NT2/D1 (cell line): Measurements from ENCODE around the gene ZNF618.

ENCODE experiments used
- SUZ12 ChIP-seq: IDR thresholded peaks from 2 replicates; pipeline ENCODE4 v1.6.1; 2011; ENCODE audit not compliant: insufficient read length, insufficient read depth; ENCODE audit errors: extremely low read depth
- YY1 ChIP-seq: IDR thresholded peaks from 2 replicates; pipeline ENCODE4 v1.6.1; 2011; ENCODE audit not compliant: insufficient read length, insufficient read depth
- ZNF274 ChIP-seq: IDR thresholded peaks from 2 replicates; pipeline ENCODE4 v1.6.1; 2011; ENCODE audit warnings: mild to moderate bottlenecking, low read depth, low read length

DNA sequence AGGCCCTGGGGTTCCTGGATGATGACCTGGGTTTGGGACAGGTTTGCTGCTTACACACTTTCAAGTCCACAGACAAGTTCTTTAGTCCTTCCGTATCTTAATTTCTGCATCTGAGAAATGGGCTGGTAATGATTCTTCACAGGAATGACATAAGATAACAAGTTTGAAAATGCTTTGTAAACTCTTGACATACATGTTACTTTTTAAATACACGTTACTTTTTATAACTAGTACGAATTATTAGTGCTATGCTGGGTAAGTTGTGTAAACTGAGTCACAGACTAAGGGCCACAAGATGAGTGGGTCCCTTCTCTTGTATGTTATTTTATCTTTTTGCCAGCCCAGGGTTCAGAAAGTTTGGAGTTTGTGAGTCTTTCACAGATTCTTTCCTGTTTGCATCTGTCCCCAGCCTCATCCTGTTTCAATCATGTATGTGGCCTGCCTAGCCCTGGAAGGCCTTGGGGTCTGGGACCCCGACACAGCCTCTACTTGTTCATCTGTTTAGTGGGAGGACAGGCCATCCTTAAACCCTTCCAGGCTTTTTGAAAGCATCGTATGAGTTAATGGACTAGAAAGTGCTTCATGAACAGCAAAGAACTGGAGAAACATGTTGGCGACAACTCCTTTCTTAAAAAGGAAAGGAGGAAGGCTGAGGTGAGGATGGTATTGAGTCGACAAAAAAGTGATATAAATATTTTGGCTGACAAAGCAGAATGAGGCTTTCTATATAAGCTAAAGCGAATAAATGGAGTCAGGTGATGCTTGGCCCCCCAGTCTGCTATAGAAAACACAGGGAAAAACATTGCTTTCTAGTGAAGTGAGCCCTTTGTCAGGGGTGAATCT is 9.3 kb downstream of the ZNF618 start:
- TF ChIP-seq YY1 (no peak), ZNF274 (no peak), SUZ12 (no peak)
